Measurements from ENCODE around the gene CLCN3. TPM values are rescaled to one million over a fixed set of nuclear protein-coding genes. Genes with fewer than 3 reads are reported as not detected.

The CLCN3 gene
- total and polyA plus RNA-seq, 2 of the 13 experiments (the other 11 are each of a cell fraction or from before 2014, with no cell fraction given) = 13.6 to 23.7 TPM

DNA sequence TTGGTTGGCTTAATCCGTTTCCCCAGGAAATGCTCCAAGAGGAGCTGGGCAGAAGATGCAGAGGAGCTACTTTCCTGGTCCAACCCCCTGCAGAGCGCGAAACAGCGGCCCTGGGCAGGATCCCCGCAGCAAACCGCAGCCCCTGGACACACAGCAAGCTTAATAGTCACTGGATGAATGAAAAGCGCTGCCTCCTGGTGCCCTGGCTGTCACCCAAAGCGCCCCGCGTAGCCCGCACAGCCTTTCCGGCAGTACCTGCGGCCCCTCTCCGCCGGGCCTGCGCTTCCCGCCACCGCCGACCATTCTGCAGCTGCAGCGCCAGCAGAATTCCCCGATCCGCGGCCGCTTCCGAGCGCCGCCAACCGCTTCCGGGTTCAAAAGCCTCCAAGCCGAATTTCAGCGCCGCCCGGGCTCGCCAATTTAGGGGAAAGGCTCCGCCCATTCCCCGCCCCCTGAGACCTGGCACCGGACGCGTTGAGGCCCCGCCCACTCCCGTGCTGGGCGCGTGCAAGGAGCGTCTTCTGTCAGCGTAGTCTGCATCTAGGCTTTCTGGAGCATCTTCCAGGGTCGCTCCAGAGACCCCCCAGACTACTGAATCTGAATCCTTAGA is 137.3 kb downstream of the CLCN3 start, which contains the start of gene HPF1 (continued):
- TF ChIP-seq, protein P1, sequence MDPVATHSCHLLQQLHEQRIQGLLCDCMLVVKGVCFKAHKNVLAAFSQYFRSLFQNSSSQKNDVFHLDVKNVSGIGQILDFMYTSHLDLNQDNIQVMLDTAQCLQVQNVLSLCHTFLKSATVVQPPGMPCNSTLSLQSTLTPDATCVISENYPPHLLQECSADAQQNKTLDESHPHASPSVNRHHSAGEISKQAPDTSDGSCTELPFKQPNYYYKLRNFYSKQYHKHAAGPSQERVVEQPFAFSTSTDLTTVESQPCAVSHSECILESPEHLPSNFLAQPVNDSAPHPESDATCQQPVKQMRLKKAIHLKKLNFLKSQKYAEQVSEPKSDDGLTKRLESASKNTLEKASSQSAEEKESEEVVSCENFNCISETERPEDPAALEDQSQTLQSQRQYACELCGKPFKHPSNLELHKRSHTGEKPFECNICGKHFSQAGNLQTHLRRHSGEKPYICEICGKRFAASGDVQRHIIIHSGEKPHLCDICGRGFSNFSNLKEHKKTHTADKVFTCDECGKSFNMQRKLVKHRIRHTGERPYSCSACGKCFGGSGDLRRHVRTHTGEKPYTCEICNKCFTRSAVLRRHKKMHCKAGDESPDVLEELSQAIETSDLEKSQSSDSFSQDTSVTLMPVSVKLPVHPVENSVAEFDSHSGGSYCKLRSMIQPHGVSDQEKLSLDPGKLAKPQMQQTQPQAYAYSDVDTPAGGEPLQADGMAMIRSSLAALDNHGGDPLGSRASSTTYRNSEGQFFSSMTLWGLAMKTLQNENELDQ (CRISPR knock-in tag; IDR thresholded peaks at IDR 0.05; ENCODE audit: borderline replicate concordance) = no peak
- TF ChIP-seq, protein P2, sequence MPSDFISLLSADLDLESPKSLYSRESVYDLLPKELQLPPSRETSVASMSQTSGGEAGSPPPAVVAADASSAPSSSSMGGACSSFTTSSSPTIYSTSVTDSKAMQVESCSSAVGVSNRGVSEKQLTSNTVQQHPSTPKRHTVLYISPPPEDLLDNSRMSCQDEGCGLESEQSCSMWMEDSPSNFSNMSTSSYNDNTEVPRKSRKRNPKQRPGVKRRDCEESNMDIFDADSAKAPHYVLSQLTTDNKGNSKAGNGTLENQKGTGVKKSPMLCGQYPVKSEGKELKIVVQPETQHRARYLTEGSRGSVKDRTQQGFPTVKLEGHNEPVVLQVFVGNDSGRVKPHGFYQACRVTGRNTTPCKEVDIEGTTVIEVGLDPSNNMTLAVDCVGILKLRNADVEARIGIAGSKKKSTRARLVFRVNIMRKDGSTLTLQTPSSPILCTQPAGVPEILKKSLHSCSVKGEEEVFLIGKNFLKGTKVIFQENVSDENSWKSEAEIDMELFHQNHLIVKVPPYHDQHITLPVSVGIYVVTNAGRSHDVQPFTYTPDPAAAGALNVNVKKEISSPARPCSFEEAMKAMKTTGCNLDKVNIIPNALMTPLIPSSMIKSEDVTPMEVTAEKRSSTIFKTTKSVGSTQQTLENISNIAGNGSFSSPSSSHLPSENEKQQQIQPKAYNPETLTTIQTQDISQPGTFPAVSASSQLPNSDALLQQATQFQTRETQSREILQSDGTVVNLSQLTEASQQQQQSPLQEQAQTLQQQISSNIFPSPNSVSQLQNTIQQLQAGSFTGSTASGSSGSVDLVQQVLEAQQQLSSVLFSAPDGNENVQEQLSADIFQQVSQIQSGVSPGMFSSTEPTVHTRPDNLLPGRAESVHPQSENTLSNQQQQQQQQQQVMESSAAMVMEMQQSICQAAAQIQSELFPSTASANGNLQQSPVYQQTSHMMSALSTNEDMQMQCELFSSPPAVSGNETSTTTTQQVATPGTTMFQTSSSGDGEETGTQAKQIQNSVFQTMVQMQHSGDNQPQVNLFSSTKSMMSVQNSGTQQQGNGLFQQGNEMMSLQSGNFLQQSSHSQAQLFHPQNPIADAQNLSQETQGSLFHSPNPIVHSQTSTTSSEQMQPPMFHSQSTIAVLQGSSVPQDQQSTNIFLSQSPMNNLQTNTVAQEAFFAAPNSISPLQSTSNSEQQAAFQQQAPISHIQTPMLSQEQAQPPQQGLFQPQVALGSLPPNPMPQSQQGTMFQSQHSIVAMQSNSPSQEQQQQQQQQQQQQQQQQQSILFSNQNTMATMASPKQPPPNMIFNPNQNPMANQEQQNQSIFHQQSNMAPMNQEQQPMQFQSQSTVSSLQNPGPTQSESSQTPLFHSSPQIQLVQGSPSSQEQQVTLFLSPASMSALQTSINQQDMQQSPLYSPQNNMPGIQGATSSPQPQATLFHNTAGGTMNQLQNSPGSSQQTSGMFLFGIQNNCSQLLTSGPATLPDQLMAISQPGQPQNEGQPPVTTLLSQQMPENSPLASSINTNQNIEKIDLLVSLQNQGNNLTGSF (CRISPR knock-in tag; IDR thresholded peaks at IDR 0.05) = no peak
- TF ChIP-seq, protein P3, sequence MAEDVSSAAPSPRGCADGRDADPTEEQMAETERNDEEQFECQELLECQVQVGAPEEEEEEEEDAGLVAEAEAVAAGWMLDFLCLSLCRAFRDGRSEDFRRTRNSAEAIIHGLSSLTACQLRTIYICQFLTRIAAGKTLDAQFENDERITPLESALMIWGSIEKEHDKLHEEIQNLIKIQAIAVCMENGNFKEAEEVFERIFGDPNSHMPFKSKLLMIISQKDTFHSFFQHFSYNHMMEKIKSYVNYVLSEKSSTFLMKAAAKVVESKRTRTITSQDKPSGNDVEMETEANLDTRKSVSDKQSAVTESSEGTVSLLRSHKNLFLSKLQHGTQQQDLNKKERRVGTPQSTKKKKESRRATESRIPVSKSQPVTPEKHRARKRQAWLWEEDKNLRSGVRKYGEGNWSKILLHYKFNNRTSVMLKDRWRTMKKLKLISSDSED (CRISPR knock-in tag; IDR thresholded peaks at IDR 0.05) = no peak
- TF ChIP-seq ZSCAN31 (CRISPR knock-in tag; IDR thresholded peaks at IDR 0.05; ENCODE audit: low read depth) = peak; percentile 77; the same call in 1 of the 2 replicates
- peak; percentile 50; the same call in 1 of the 2 replicates for TF ChIP-seq ZNF768 (CRISPR knock-in tag; IDR thresholded peaks at IDR 0.05)
- no peak for TF ChIP-seq MTA3 (CRISPR knock-in tag; IDR thresholded peaks at IDR 0.05)
- TF ChIP-seq ZNF431 (CRISPR knock-in tag; IDR thresholded peaks at IDR 0.05; ENCODE audit: borderline replicate concordance, low read depth) = no peak
- TF ChIP-seq, protein P4, sequence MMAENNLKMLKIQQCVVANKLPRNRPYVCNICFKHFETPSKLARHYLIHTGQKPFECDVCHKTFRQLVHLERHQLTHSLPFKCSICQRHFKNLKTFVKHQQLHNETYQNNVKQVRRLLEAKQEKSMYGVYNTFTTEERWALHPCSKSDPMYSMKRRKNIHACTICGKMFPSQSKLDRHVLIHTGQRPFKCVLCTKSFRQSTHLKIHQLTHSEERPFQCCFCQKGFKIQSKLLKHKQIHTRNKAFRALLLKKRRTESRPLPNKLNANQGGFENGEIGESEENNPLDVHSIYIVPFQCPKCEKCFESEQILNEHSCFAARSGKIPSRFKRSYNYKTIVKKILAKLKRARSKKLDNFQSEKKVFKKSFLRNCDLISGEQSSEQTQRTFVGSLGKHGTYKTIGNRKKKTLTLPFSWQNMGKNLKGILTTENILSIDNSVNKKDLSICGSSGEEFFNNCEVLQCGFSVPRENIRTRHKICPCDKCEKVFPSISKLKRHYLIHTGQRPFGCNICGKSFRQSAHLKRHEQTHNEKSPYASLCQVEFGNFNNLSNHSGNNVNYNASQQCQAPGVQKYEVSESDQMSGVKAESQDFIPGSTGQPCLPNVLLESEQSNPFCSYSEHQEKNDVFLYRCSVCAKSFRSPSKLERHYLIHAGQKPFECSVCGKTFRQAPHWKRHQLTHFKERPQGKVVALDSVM (CRISPR knock-in tag; IDR thresholded peaks at IDR 0.05) = 0 out of 2 replicates have a peak, but pooled peaks have one; percentile 35
- TF ChIP-seq, protein P5, sequence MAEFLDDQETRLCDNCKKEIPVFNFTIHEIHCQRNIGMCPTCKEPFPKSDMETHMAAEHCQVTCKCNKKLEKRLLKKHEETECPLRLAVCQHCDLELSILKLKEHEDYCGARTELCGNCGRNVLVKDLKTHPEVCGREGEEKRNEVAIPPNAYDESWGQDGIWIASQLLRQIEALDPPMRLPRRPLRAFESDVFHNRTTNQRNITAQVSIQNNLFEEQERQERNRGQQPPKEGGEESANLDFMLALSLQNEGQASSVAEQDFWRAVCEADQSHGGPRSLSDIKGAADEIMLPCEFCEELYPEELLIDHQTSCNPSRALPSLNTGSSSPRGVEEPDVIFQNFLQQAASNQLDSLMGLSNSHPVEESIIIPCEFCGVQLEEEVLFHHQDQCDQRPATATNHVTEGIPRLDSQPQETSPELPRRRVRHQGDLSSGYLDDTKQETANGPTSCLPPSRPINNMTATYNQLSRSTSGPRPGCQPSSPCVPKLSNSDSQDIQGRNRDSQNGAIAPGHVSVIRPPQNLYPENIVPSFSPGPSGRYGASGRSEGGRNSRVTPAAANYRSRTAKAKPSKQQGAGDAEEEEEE (CRISPR knock-in tag; IDR thresholded peaks at IDR 0.05; ENCODE audit: borderline replicate concordance) = no peak
- TF ChIP-seq IKZF4 (CRISPR knock-in tag; IDR thresholded peaks at IDR 0.05; ENCODE audit: borderline replicate concordance, low read depth, not compliant biosample characterization) = no peak

Measured in HepG2 (cell line).